GM23248 (cell line): ENCODE results near the gene PRICKLE2. TPM values are rescaled to one million over a fixed set of nuclear protein-coding genes. Genes with fewer than 3 reads are reported as not detected.

Source experiments
- DNase-seq: peaks from one replicate; pipeline ENCODE4 v3.0.0-alpha.2; 2015
- H2AFZ ChIP-seq: fragments of 200-600 bp; sonication (generic); 2 replicates; pipeline ENCODE4 v1.6.1; 2016; ENCODE audit warnings: antibody characterized with exemption
- H3F3A ChIP-seq: fragments of 200-600 bp; sonication (generic); 2 replicates; pipeline ENCODE4 v1.6.1; 2016; ENCODE audit warnings: mild to moderate bottlenecking, antibody characterized with exemption, mixed run types; ENCODE audit not compliant: insufficient read depth
- H3K27ac ChIP-seq: fragments of 200-600 bp; sonication (generic); 2 replicates; pipeline ENCODE4 v1.5.1; 2016; ENCODE audit warnings: mild to moderate bottlenecking
- H3K27me3 ChIP-seq: fragments of 200-600 bp; sonication (generic); replicated peaks from 2 replicates; pipeline ENCODE4 v1.6.1; 2016; ENCODE audit warnings: mild to moderate bottlenecking; ENCODE audit not compliant: insufficient read depth
- H3K36me3 ChIP-seq: fragments of 200-600 bp; sonication (generic); 2 replicates; pipeline ENCODE4 v1.6.1; 2016; ENCODE audit warnings: low read depth, mild to moderate bottlenecking
- H3K4me1 ChIP-seq: fragments of 200-600 bp; sonication (generic); 2 replicates; pipeline ENCODE4 v1.6.1; 2016; ENCODE audit warnings: mild to moderate bottlenecking; ENCODE audit not compliant: insufficient read depth
- H3K4me2 ChIP-seq: fragments of 200-600 bp; sonication (generic); one replicate; pipeline ENCODE4 v1.6.1; 2016; ENCODE audit warnings: mild to moderate bottlenecking; ENCODE audit not compliant: unreplicated experiment
- H3K4me3 ChIP-seq: fragments of 200-600 bp; sonication (generic); 2 replicates; pipeline ENCODE4 v1.5.1; 2016; ENCODE audit warnings: mild to moderate bottlenecking
- H3K79me2 ChIP-seq: fragments of 200-600 bp; sonication (generic); 2 replicates; pipeline ENCODE4 v1.6.1; 2016; ENCODE audit warnings: mild to moderate bottlenecking; ENCODE audit not compliant: insufficient read depth
- H3K9ac ChIP-seq: fragments of 200-600 bp; sonication (generic); 2 replicates; pipeline ENCODE4 v1.6.1; 2016; ENCODE audit warnings: mild to moderate bottlenecking
- H3K9me2 ChIP-seq: fragments of 200-600 bp; sonication (generic); 2 replicates; pipeline ENCODE4 v1.6.1; 2016; ENCODE audit warnings: mixed run types, mild to moderate bottlenecking, moderate library complexity; ENCODE audit not compliant: insufficient read depth
- H3K9me3 ChIP-seq: fragments of 200-600 bp; sonication (generic); one replicate; pipeline ENCODE4 v1.6.1; 2017; ENCODE audit warnings: low read depth
- H4K20me1 ChIP-seq: fragments of 200-600 bp; sonication (generic); 2 replicates; pipeline ENCODE4 v1.6.0; 2016; ENCODE audit not compliant: insufficient read depth
- EZH2 ChIP-seq: fragments of 200-600 bp; sonication (generic); IDR thresholded peaks from 2 replicates; pipeline ENCODE4 v1.6.1; 2018; ENCODE audit warnings: antibody characterized with exemption, mild to moderate bottlenecking; ENCODE audit not compliant: insufficient read depth, poor library complexity, severe bottlenecking
- EZH2phosphoT487 ChIP-seq: fragments of 200-600 bp; sonication (generic); IDR thresholded peaks from 2 replicates; pipeline ENCODE4 v1.6.1; 2018; ENCODE audit warnings: antibody characterized with exemption, moderate library complexity, mild to moderate bottlenecking, low read depth; ENCODE audit not compliant: insufficient read depth
- WGBS, 2 experiments: methylation state at CpG; one replicate each; pipeline ENCODE4 v1.1.6; 2015 to 2017; ENCODE audit warnings: low lambda C conversion rate in 2 of 2, low coverage in 1 of 2; ENCODE audit errors: missing lambda C conversion rate in 2 of 2; 5-methylcytosine and 5-hydroxymethylcytosine counted together
- in situ Hi-C: fragments of 300-500 bp; cut with MboI; formaldehyde crosslinking; loops from 2 replicates; pipeline ENCODE4 v1.15.0; 2020
- polyA plus RNA-seq: library from polyadenylated mRNA; unstranded; fragments of >200 nt; fragmentation: Nextera tagmentation; extraction: Ambion mirVana; gene quantifications from 2 replicates; pipeline ENCODE4 v1.2.1, GENCODE V29; 2016
- total RNA-seq: library from RNA; depleted of rRNA; stranded (reverse); fragments of >200 nt; shearing (Covaris generic); gene quantifications from 2 replicates; pipeline ENCODE4 v1.2.3, GENCODE V29; 2014

The PRICKLE2 gene
- total and polyA plus RNA-seq, 2 experiments from 2014 or later = 7.3 to 19.6 TPM

- Histone ChIP-seq H3K27ac (no peak overlapping the region), H4K20me1 (no peaks in the 10 kb centered on the region), H3K9ac (no peak overlapping the region), H3K9me2 (no peaks in the 10 kb centered on the region), H2AFZ (no peak overlapping the region), H3K4me1 (peaks cover 24% of the 10 kb centered on the region), H3K9me3 (no peaks in the 10 kb centered on the region), H3K79me2 (peaks cover 30% of the 10 kb centered on the region), H3K4me2 (no peak overlapping the region), H3F3A (peaks cover 24% of the 10 kb centered on the region), H3K36me3 (peaks cover 19% of the 10 kb centered on the region), H3K4me3 (no peak overlapping the region), H3K27me3 (no peaks in the 10 kb centered on the region)
- DNase-seq = no peak
- TF ChIP-seq EZH2 (no peak), EZH2phosphoT487 (no peak)
- in situ Hi-C loops = no loop called here
- WGBS, 2 experiments = 96 to 97% methylated on average over 13 of the region's 13 CpGs
Measured at GRCh38 chr3:64147211-64147610, 78.1 kb downstream of the PRICKLE2 start.

- no peaks in the 10 kb centered on the region for H3K9me2 ChIP-seq
- H4K20me1 ChIP-seq = no peaks in the 10 kb centered on the region
- H3K4me2 ChIP-seq = no peak overlapping the region
- H3F3A ChIP-seq = peaks cover 19% of the 10 kb centered on the region
- peaks cover 48% of the 10 kb centered on the region for H3K79me2 ChIP-seq
- no peak overlapping the region for H2AFZ ChIP-seq
- no peaks in the 10 kb centered on the region for H3K9me3 ChIP-seq
- DNase-seq = no peak
- TF ChIP-seq EZH2 (no peak), EZH2phosphoT487 (no peak)
- peaks cover 13% of the 10 kb centered on the region; the same call in 1 of the 2 replicates for H3K36me3 ChIP-seq
- no peak overlapping the region for H3K4me3 ChIP-seq
- no peak overlapping the region for H3K9ac ChIP-seq
- no peaks in the 10 kb centered on the region for H3K27me3 ChIP-seq
- H3K4me1 ChIP-seq = peaks cover 17% of the 10 kb centered on the region
- H3K27ac ChIP-seq = no peak overlapping the region
- WGBS, 2 experiments = 97 to 100% methylated on average over 2 of the region's 2 CpGs
- in situ Hi-C loops = no loop called here
Measured at GRCh38 chr3:64145438-64145837, 79.8 kb downstream of the PRICKLE2 start.

DNA sequence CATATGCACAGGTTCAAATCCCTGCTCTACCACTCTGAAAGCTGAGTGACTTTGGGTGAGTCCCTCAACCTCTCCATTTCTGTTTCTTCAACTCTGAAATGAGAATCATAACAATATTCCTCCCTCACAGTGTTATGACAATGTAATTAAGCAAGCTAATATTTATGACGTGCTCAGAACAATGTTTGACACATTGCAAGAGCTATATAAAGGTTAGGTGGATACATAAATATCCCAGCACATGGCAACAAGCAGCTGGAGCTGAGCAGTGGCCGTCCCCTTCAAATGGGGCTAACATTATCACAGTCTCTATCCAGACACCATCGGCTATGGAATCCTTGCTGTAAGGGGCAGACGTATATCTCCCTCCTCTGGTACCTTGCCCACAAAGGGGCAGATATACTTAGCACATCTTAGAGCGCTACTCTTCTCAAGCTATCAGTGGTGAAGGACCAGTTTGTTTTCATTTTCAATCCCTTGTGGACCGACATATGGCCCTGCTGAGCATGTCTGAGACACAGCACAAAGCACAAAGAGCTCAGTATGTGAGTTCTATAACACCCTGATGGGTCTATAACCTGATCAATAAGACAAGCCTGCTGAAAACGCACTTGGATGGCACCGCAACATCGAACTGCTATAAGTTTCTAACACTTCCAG lies 80.9 kb downstream of the PRICKLE2 start:
- peaks cover 16% of the 10 kb centered on the region for H3K4me1 ChIP-seq
- WGBS, 2 experiments = 93 to 95% methylated on average over 9 of the region's 9 CpGs
- H3K36me3 ChIP-seq = peaks cover 13% of the 10 kb centered on the region; the same call in 1 of the 2 replicates
- in situ Hi-C loops = no loop called here
- peaks cover 19% of the 10 kb centered on the region for H3F3A ChIP-seq
- TF ChIP-seq EZH2 = no peak
- TF ChIP-seq EZH2phosphoT487 = no peak
- no peaks in the 10 kb centered on the region for H3K9me2 ChIP-seq
- no peaks in the 10 kb centered on the region for H4K20me1 ChIP-seq
- H3K27me3 ChIP-seq = no peaks in the 10 kb centered on the region
- H3K4me2 ChIP-seq = no peak overlapping the region
- H3K9ac ChIP-seq = no peak overlapping the region
- peaks cover 58% of the 10 kb centered on the region for H3K79me2 ChIP-seq
- H3K4me3 ChIP-seq = no peak overlapping the region
- no peaks in the 10 kb centered on the region for H3K9me3 ChIP-seq
- no peak overlapping the region for H2AFZ ChIP-seq
- no peak for DNase-seq
- H3K27ac ChIP-seq = peak overlapping the region; percentile 63; the same call in 1 of the 2 replicates

DNA sequence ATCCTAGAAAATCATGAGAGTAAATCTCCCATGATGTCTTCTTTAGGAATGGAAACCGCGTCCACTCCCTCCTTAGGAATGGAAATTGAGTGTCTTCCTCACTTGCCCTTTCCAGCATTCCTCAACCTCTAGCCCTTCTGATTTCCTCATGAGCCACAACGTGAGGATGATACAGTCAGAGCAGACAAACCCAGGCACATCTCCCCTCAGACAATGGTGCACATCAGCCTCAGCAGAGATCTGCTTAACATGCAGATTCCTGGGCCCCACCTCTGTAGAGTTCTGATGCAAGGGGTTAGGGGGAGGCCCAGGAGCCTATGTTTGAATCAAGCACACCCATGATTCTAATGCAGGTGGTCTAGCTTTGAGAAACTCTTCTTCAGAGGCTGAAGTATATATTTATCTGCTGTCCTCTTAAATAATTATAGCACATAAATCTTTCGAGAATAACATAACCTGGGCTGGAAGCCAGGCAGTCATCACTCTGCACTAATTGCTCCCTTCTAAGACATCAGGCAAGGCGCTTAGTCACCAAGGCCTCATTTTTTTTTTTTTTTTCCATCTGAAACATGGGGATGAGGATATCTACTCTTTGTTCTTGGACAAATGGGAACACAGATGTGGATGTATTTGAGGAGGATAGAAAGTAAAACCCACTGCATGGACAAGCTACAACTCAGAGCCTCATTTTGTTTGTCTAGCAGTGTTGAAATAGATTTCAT lies 81.7 kb downstream of the PRICKLE2 start:
- in situ Hi-C loops = no loop called here
- WGBS, 2 experiments = 41 to 45% methylated on average over 5 of the region's 5 CpGs
- peak overlapping the region; percentile 63 for H3K27ac ChIP-seq
- DNase-seq = peak; percentile 75
- H3K4me2 ChIP-seq = no peak overlapping the region
- TF ChIP-seq EZH2 = no peak
- no peak for TF ChIP-seq EZH2phosphoT487
- no peaks in the 10 kb centered on the region for H4K20me1 ChIP-seq
- H3K27me3 ChIP-seq = no peaks in the 10 kb centered on the region
- peaks cover 16% of the 10 kb centered on the region for H3K4me1 ChIP-seq
- H3K9ac ChIP-seq = no peak overlapping the region
- no peaks in the 10 kb centered on the region for H3K9me3 ChIP-seq
- H3K79me2 ChIP-seq = peaks cover 63% of the 10 kb centered on the region
- H3K9me2 ChIP-seq = no peaks in the 10 kb centered on the region
- H3K36me3 ChIP-seq = peaks cover 13% of the 10 kb centered on the region; the same call in 1 of the 2 replicates
- H3F3A ChIP-seq = peaks cover 19% of the 10 kb centered on the region
- no peak overlapping the region for H2AFZ ChIP-seq
- H3K4me3 ChIP-seq = no peak overlapping the region
